HepG2 (cell line): ENCODE results near the gene CDH1. TPM values are rescaled to one million over a fixed set of nuclear protein-coding genes. Genes with fewer than 3 reads are reported as not detected.
A peak's percentile ranks its signal among the peaks of the same experiment; 100 is the strongest.

Experiments used
- ATM ChIP-seq: fragments of 450-650 bp; IDR thresholded peaks from 2 replicates; pipeline ENCODE4 v1.7.1; 2017; ENCODE audit warnings: mild to moderate bottlenecking, borderline replicate concordance
- CAMTA2 ChIP-seq: sonication (generic); formaldehyde crosslinking; IDR thresholded peaks from 2 replicates; pipeline ENCODE4 v1.4.0; 2020; ENCODE audit warnings: mild to moderate bottlenecking, missing genetic modification reagents, borderline replicate concordance
- ETV5 ChIP-seq: IDR thresholded peaks from 2 replicates; pipeline ENCODE4 v1.6.1; 2018; ENCODE audit warnings: missing biosample characterization, missing genetic modification reagents, inconsistent platforms, borderline replicate concordance
- GLI4 ChIP-seq: sonication (generic); formaldehyde crosslinking; IDR thresholded peaks from 2 replicates; pipeline ENCODE4 v1.5.1; 2020; ENCODE audit warnings: missing genetic modification reagents, mild to moderate bottlenecking, moderate library complexity, borderline replicate concordance
- HDAC2 ChIP-seq: sonication (generic); formaldehyde crosslinking; IDR thresholded peaks from 2 replicates; pipeline ENCODE4 v1.4.0; 2020; ENCODE audit warnings: missing genetic modification reagents
- ISX ChIP-seq: sonication (generic); formaldehyde crosslinking; conservative IDR thresholded peaks from 2 replicates; pipeline ENCODE4 v1.5.0; 2020; ENCODE audit warnings: missing genetic modification reagents
- POLR2AphosphoS5 ChIP-seq: IDR thresholded peaks from 2 replicates; pipeline ENCODE4 v1.6.1; 2012; ENCODE audit warnings: low read depth, low read length
- PPARG ChIP-seq: conservative IDR thresholded peaks from 2 replicates; pipeline ENCODE4 v1.6.1; 2016; ENCODE audit warnings: missing biosample characterization, missing genetic modification reagents
- SP4 ChIP-seq: sonication (generic); formaldehyde crosslinking; IDR thresholded peaks from 2 replicates; pipeline ENCODE4 v1.8.1; 2023; ENCODE audit warnings: mild to moderate bottlenecking, missing genetic modification reagents
- TCF7L2 ChIP-seq: IDR thresholded peaks from 2 replicates; pipeline ENCODE4 v1.6.1; 2011; ENCODE audit warnings: mild to moderate bottlenecking, low read depth, low read length, moderate library complexity
- UBTF ChIP-seq: sonication (generic); formaldehyde crosslinking; IDR thresholded peaks from 2 replicates; pipeline ENCODE4 v1.4.0; 2020; ENCODE audit warnings: mild to moderate bottlenecking, missing genetic modification reagents
- ZNF17 ChIP-seq: sonication (generic); formaldehyde crosslinking; IDR thresholded peaks from 2 replicates; pipeline ENCODE4 v1.5.0; 2020; ENCODE audit warnings: mild to moderate bottlenecking, missing genetic modification reagents
- ZNF20 ChIP-seq: sonication (generic); formaldehyde crosslinking; IDR thresholded peaks from 2 replicates; pipeline ENCODE4 v1.4.0; 2020; ENCODE audit warnings: mild to moderate bottlenecking, moderate library complexity, missing genetic modification reagents
- ZNF563 ChIP-seq: sonication (generic); formaldehyde crosslinking; IDR thresholded peaks from 2 replicates; pipeline ENCODE4 v1.8.0; 2022; ENCODE audit warnings: mild to moderate bottlenecking, moderate library complexity, missing genetic modification reagents
- polyA plus RNA-seq, 8 experiments: library from polyadenylated mRNA; depleted of rRNA in 3 of 8; stranded (reverse) in 7 of 8; unstranded in 1 of 8; fragments of >200 nt; fragmentation: Illumina TruSeq in 4 of 8; extraction: Trizol in 4 of 8; gene quantifications; 2 replicates each; pipeline versions ENCODE4 v1.2.1 to v1.2.3, GENCODE V29; 2011 to 2016; ENCODE audit warnings: low read depth in 4 of 8, missing spikeins in 1 of 8, mixed read lengths in 1 of 8; ENCODE audit not compliant: insufficient read depth in 1 of 8
- total RNA-seq, 5 experiments: library from RNA; depleted of rRNA; stranded (reverse); fragments of >200 nt; fragmentation: Illumina TruSeq; extraction: Trizol; gene quantifications; 2 replicates each; pipeline ENCODE4 v1.2.3, GENCODE V29; 2016; ENCODE audit warnings: low read depth in 1 of 5
- TF ChIP-seq, protein P1 (sequence below): sonication (generic); formaldehyde crosslinking; IDR thresholded peaks from 2 replicates; pipeline ENCODE4 v1.8.1; 2023; ENCODE audit warnings: mild to moderate bottlenecking, missing genetic modification reagents
- TF ChIP-seq, protein P2 (sequence below): sonication (generic); formaldehyde crosslinking; IDR thresholded peaks from 2 replicates; pipeline ENCODE4 v1.5.0; 2020; ENCODE audit warnings: mild to moderate bottlenecking, missing genetic modification reagents, borderline replicate concordance
- TF ChIP-seq, protein P3 (sequence below): sonication (generic); formaldehyde crosslinking; IDR thresholded peaks from 2 replicates; pipeline ENCODE4 v1.4.0; 2020; ENCODE audit warnings: mild to moderate bottlenecking, low read depth, missing genetic modification reagents
- TF ChIP-seq, protein P4 (sequence below): sonication (generic); formaldehyde crosslinking; IDR thresholded peaks from 2 replicates; pipeline ENCODE4 v1.4.0; 2020; ENCODE audit warnings: missing genetic modification reagents

The CDH1 gene
- total and polyA plus RNA-seq, 2 of the 13 experiments (the other 11 are each of a cell fraction or from before 2014, with no cell fraction given) = 0.95 to 9.8 TPM

DNA sequence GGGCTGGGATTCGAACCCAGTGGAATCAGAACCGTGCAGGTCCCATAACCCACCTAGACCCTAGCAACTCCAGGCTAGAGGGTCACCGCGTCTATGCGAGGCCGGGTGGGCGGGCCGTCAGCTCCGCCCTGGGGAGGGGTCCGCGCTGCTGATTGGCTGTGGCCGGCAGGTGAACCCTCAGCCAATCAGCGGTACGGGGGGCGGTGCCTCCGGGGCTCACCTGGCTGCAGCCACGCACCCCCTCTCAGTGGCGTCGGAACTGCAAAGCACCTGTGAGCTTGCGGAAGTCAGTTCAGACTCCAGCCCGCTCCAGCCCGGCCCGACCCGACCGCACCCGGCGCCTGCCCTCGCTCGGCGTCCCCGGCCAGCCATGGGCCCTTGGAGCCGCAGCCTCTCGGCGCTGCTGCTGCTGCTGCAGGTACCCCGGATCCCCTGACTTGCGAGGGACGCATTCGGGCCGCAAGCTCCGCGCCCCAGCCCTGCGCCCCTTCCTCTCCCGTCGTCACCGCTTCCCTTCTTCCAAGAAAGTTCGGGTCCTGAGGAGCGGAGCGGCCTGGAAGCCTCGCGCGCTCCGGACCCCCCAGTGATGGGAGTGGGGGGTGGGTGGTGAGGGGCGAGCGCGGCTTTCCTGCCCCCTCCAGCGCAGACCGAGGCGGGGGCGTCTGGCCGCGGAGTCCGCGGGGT, at the start of gene CDH1 (continued):
- no peak for TF ChIP-seq ZNF17 (CRISPR knock-in tag)
- 0 out of 2 replicates have a peak, but pooled peaks have one; percentile 13 for TF ChIP-seq ETV5 (CRISPR knock-in tag)
- TF ChIP-seq, protein P1, sequence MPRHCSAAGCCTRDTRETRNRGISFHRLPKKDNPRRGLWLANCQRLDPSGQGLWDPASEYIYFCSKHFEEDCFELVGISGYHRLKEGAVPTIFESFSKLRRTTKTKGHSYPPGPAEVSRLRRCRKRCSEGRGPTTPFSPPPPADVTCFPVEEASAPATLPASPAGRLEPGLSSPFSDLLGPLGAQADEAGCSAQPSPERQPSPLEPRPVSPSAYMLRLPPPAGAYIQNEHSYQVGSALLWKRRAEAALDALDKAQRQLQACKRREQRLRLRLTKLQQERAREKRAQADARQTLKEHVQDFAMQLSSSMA (CRISPR knock-in tag) = no peak
- TF ChIP-seq ATM = no peak
- TF ChIP-seq ISX (CRISPR knock-in tag) = no peak
- TF ChIP-seq, protein P2, sequence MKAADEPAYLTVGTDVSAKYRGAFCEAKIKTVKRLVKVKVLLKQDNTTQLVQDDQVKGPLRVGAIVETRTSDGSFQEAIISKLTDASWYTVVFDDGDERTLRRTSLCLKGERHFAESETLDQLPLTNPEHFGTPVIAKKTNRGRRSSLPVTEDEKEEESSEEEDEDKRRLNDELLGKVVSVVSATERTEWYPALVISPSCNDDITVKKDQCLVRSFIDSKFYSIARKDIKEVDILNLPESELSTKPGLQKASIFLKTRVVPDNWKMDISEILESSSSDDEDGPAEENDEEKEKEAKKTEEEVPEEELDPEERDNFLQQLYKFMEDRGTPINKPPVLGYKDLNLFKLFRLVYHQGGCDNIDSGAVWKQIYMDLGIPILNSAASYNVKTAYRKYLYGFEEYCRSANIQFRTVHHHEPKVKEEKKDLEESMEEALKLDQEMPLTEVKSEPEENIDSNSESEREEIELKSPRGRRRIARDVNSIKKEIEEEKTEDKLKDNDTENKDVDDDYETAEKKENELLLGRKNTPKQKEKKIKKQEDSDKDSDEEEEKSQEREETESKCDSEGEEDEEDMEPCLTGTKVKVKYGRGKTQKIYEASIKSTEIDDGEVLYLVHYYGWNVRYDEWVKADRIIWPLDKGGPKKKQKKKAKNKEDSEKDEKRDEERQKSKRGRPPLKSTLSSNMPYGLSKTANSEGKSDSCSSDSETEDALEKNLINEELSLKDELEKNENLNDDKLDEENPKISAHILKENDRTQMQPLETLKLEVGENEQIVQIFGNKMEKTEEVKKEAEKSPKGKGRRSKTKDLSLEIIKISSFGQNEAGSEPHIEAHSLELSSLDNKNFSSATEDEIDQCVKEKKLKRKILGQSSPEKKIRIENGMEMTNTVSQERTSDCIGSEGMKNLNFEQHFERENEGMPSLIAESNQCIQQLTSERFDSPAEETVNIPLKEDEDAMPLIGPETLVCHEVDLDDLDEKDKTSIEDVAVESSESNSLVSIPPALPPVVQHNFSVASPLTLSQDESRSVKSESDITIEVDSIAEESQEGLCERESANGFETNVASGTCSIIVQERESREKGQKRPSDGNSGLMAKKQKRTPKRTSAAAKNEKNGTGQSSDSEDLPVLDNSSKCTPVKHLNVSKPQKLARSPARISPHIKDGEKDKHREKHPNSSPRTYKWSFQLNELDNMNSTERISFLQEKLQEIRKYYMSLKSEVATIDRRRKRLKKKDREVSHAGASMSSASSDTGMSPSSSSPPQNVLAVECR (CRISPR knock-in tag) = peak; percentile 54
- no peak; the same call in 1 of the 2 replicates for TF ChIP-seq POLR2AphosphoS5
- peak; percentile 80 for TF ChIP-seq UBTF (CRISPR knock-in tag)
- TF ChIP-seq, protein P3, sequence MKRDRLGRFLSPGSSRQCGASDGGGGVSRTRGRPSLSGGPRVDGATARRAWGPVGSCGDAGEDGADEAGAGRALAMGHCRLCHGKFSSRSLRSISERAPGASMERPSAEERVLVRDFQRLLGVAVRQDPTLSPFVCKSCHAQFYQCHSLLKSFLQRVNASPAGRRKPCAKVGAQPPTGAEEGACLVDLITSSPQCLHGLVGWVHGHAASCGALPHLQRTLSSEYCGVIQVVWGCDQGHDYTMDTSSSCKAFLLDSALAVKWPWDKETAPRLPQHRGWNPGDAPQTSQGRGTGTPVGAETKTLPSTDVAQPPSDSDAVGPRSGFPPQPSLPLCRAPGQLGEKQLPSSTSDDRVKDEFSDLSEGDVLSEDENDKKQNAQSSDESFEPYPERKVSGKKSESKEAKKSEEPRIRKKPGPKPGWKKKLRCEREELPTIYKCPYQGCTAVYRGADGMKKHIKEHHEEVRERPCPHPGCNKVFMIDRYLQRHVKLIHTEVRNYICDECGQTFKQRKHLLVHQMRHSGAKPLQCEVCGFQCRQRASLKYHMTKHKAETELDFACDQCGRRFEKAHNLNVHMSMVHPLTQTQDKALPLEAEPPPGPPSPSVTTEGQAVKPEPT (CRISPR knock-in tag) = peak; percentile 30; the same call in 1 of the 2 replicates
- TF ChIP-seq, protein P4, sequence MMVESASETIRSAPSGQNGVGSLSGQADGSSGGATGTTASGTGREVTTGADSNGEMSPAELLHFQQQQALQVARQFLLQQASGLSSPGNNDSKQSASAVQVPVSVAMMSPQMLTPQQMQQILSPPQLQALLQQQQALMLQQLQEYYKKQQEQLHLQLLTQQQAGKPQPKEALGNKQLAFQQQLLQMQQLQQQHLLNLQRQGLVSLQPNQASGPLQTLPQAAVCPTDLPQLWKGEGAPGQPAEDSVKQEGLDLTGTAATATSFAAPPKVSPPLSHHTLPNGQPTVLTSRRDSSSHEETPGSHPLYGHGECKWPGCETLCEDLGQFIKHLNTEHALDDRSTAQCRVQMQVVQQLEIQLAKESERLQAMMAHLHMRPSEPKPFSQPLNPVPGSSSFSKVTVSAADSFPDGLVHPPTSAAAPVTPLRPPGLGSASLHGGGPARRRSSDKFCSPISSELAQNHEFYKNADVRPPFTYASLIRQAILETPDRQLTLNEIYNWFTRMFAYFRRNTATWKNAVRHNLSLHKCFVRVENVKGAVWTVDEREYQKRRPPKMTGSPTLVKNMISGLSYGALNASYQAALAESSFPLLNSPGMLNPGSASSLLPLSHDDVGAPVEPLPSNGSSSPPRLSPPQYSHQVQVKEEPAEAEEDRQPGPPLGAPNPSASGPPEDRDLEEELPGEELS (CRISPR knock-in tag) = no peak
- peak; percentile 89 for TF ChIP-seq ZNF563
- TF ChIP-seq PPARG = no peak
- TF ChIP-seq GLI4 (CRISPR knock-in tag) = no peak
- no peak for TF ChIP-seq ZNF20 (CRISPR knock-in tag)
- TF ChIP-seq TCF7L2 = no peak
- peak; percentile 13; the same call in 1 of the 2 replicates for TF ChIP-seq HDAC2
- TF ChIP-seq CAMTA2 (CRISPR knock-in tag) = 0 out of 2 replicates have a peak, but pooled peaks have one; percentile 67
- peak; percentile 40; the same call in 1 of the 2 replicates for TF ChIP-seq SP4 (CRISPR knock-in tag)
